K562 (cell line): ENCODE measurements around the gene MFAP2. TPM values are rescaled to one million over a fixed set of nuclear protein-coding genes. Genes with fewer than 3 reads are reported as not detected.

ENCODE experiments used
- CBX8 ChIP-seq: fragments of 200-600 bp; sonication (generic); IDR thresholded peaks from 2 replicates; pipeline ENCODE4 v1.6.1; 2012; ENCODE audit warnings: borderline replicate concordance, mixed run types, low read depth, mild to moderate bottlenecking, moderate library complexity, mixed read lengths, low read length, control low read depth, inconsistent platforms; ENCODE audit not compliant: poor library complexity, severe bottlenecking; ENCODE audit errors: extremely low read depth
- COPS2 ChIP-seq: fragments of 450-650 bp; conservative IDR thresholded peaks from 2 replicates; pipeline ENCODE4 v1.6.1; 2016; ENCODE audit warnings: mild to moderate bottlenecking, moderate library complexity
- IRF2 ChIP-seq: sonication (generic); formaldehyde crosslinking; IDR thresholded peaks from 2 replicates; pipeline ENCODE4 v1.8.1; 2022; ENCODE audit warnings: mild to moderate bottlenecking, missing genetic modification reagents
- KLF13 ChIP-seq: fragments of 450-650 bp; IDR thresholded peaks from 2 replicates; pipeline ENCODE4 v1.6.1; 2016; ENCODE audit warnings: missing genetic modification characterization, low read depth, mild to moderate bottlenecking, missing compliant biosample characterization, moderate library complexity, borderline replicate concordance
- MEF2A ChIP-seq: IDR thresholded peaks from 2 replicates; pipeline ENCODE4 v1.6.1; 2011; ENCODE audit warnings: low read depth, mild to moderate bottlenecking, low read length, moderate library complexity; ENCODE audit not compliant: control insufficient read depth
- MGA ChIP-seq: fragments of 450-650 bp; IDR thresholded peaks from 2 replicates; pipeline ENCODE4 v1.6.1; 2016; ENCODE audit warnings: mild to moderate bottlenecking, moderate library complexity
- MTA1 ChIP-seq: fragments of 450-650 bp; IDR thresholded peaks from 2 replicates; pipeline ENCODE4 v1.6.1; 2017; ENCODE audit warnings: borderline replicate concordance
- ZFP30 ChIP-seq: fragments of 250-450 bp; sonication (Bioruptor Pico); IDR thresholded peaks from 2 replicates; pipeline ENCODE4 v1.8.0; 2022; ENCODE audit warnings: moderate library complexity, mild to moderate bottlenecking, inconsistent platforms, borderline replicate concordance
- ZKSCAN1 ChIP-seq: fragments of 150-350 bp; IDR thresholded peaks from 2 replicates; pipeline ENCODE4 v1.6.1; 2016; ENCODE audit warnings: low read depth, low read length
- ZNF778 ChIP-seq: fragments of 450-650 bp; formaldehyde crosslinking; IDR thresholded peaks from 2 replicates; pipeline ENCODE4 v1.4.0; 2020; ENCODE audit warnings: mild to moderate bottlenecking, moderate library complexity
- ZSCAN32 ChIP-seq: fragments of 450-650 bp; formaldehyde crosslinking; IDR thresholded peaks from 2 replicates; pipeline ENCODE4 v1.4.0; 2020; ENCODE audit warnings: mild to moderate bottlenecking, moderate library complexity
- polyA plus RNA-seq, 8 experiments: library from polyadenylated mRNA; depleted of rRNA in 4 of 8; stranded (reverse) in 5 of 8; unstranded in 3 of 8; fragments of >200 nt; fragmentation: Nextera tagmentation in 2 of 8; fragmentation: Illumina TruSeq in 1 of 8; extraction: Ambion mirVana in 2 of 8; extraction: Trizol in 1 of 8; gene quantifications; 2 replicates each; pipeline versions ENCODE4 v1.2.1 to v1.2.3, GENCODE V29; 2011 to 2014; ENCODE audit warnings: inconsistent platforms in 1 of 8, missing spikeins in 1 of 8
- total RNA-seq, 7 experiments: library from RNA; depleted of rRNA in 6 of 7; stranded (reverse); fragments of >200 nt in 6 of 7; fragmentation: Illumina TruSeq in 2 of 7; extraction: Trizol in 2 of 7; gene quantifications; 2 replicates each; pipeline versions ENCODE4 v1.2.1 to v1.2.3, GENCODE V29; 2011 to 2021; ENCODE audit warnings: low replicate concordance in 1 of 7
- TF ChIP-seq, protein P1 (sequence below): sonication (generic); IDR thresholded peaks from 2 replicates; pipeline ENCODE4 v1.6.1; 2016

The MFAP2 gene
- total and polyA plus RNA-seq, 9 of the 15 experiments (the other 6 are each of a cell fraction or from before 2014, with no cell fraction given) = not detected

DNA sequence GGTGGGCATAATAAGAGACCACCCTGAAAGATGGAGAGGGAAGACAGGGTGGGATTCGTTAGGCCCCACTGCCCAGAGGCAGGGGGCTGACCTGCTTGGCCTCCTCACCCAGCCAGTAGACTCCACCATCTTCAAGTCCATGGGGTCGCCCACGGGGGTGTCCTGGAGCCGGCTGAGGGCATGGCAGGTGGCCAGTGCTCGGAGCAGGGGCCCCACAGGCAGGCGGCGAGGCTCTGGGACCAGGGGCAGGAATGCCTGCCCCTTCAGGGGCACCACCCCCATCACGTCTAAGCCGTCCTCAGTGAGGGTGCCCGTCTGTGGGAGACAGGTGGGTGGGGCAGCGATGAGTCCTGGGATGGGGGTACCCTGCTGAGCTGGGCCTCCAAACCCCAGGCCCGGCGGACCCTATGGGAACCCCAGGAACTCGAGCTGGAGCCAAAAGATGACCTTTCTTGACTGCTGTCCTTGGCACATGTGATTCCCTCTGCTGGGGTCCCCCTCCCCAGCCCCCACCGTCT is 13.2 kb upstream of the MFAP2 start (continued):
- TF ChIP-seq MGA (no peak), CBX8 (no peak), ZSCAN32 (CRISPR knock-in tag) (no peak), KLF13 (tag) (no peak), COPS2 (no peak), IRF2 (CRISPR knock-in tag) (no peak), ZKSCAN1 (no peak), MTA1 (no peak), MEF2A (no peak), ZFP30 (CRISPR knock-in tag) (no peak), ZNF778 (CRISPR knock-in tag) (no peak)
- TF ChIP-seq, protein P1, sequence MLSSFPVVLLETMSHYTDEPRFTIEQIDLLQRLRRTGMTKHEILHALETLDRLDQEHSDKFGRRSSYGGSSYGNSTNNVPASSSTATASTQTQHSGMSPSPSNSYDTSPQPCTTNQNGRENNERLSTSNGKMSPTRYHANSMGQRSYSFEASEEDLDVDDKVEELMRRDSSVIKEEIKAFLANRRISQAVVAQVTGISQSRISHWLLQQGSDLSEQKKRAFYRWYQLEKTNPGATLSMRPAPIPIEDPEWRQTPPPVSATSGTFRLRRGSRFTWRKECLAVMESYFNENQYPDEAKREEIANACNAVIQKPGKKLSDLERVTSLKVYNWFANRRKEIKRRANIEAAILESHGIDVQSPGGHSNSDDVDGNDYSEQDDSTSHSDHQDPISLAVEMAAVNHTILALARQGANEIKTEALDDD = no peak
